ENCODE measurements around the gene CCDC43.

GRCh38 chr17:44687756-44688155 lies 1.8 kb downstream of the CCDC43 start:
- no peak for TF ChIP-seq CTCF (conservative IDR thresholded peaks at IDR 0.05)
- no peak for TF ChIP-seq ZFX (IDR thresholded peaks at IDR 0.05)
